Kidney epithelial cell (primary cell): ENCODE data around the gene PELI2. TPM values are rescaled to one million over a fixed set of nuclear protein-coding genes. Genes with fewer than 3 reads are reported as not detected.

Experiments
- DNase-seq: peaks from one replicate; pipeline ENCODE4 v3.0.0-alpha.2; 2010; ENCODE audit warnings: low read depth
- H3K27me3 ChIP-seq: 2 replicates; pipeline ENCODE4 v1.6.0; 2011; ENCODE audit warnings: low read length; ENCODE audit not compliant: control insufficient read depth, insufficient read depth
- H3K36me3 ChIP-seq: 2 replicates; pipeline ENCODE4 v1.5.1; 2011; ENCODE audit warnings: low read length; ENCODE audit not compliant: control insufficient read depth, insufficient read depth
- H3K4me3 ChIP-seq: 2 replicates; pipeline ENCODE4 v1.5.1; 2011; ENCODE audit warnings: low read depth, mild to moderate bottlenecking, control low read depth, low read length
- total RNA-seq: library from RNA; depleted of rRNA; stranded (reverse); fragments of >200 nt; gene quantifications from 2 replicates; pipeline ENCODE4 v1.2.3, GENCODE V29; 2015
- TF ChIP-seq, protein P1 (sequence below): IDR thresholded peaks from 2 replicates; pipeline ENCODE4 v1.5.1; 2011; ENCODE audit warnings: mild to moderate bottlenecking, moderate library complexity, low read length, control low read depth, inconsistent platforms; ENCODE audit not compliant: insufficient read depth, poor library complexity, severe bottlenecking

PELI2 gene
- total RNA-seq, 1 donor from 2014 or later = 4.8 TPM

GRCh38 chr14:56217380-56218045 lies 99.3 kb downstream of the PELI2 start:
- Histone ChIP-seq H3K36me3 (no peaks in the 10 kb centered on the region), H3K27me3 (no peaks in the 10 kb centered on the region)
- TF ChIP-seq, protein P1, sequence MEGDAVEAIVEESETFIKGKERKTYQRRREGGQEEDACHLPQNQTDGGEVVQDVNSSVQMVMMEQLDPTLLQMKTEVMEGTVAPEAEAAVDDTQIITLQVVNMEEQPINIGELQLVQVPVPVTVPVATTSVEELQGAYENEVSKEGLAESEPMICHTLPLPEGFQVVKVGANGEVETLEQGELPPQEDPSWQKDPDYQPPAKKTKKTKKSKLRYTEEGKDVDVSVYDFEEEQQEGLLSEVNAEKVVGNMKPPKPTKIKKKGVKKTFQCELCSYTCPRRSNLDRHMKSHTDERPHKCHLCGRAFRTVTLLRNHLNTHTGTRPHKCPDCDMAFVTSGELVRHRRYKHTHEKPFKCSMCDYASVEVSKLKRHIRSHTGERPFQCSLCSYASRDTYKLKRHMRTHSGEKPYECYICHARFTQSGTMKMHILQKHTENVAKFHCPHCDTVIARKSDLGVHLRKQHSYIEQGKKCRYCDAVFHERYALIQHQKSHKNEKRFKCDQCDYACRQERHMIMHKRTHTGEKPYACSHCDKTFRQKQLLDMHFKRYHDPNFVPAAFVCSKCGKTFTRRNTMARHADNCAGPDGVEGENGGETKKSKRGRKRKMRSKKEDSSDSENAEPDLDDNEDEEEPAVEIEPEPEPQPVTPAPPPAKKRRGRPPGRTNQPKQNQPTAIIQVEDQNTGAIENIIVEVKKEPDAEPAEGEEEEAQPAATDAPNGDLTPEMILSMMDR = no peak

DNA sequence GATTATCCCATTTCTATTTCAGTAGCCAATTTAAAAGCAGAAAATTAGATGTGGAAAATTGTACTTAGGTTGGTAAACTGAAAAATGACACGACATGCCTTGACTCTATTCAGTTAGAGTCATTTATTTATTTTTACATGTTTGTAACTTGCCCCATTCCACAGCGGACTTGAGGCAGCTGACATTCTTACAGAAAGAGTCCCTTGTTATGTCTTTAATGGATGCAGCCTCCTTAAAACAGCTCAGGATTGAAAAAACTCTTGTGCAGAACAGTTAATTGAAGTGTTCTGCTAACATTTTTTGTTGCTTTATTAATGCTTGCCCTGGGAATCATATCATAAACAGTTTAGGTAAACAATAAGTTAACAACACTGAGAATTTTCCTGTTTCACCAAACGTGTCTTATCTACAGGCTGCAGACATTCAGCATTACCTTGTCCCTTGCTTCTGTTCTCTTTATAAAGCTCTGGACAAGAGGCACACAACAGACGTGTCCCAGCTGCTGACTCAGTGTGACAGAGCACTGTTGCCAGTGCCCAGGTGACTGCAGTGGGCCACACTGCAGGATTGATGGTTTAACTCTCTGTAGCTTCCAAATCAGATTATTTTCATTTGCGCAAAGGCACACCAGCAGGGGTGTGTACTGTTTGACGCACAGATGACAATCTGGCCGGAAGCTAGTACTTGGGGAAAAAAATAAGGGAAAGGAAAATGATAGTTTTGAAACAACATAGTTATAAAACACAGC lies 101.6 kb downstream of the PELI2 start:
- H3K4me3 ChIP-seq = no peak overlapping the region
- TF ChIP-seq, protein P1 = no peak
- H3K36me3 ChIP-seq = no peaks in the 10 kb centered on the region
- DNase-seq = no peak
- H3K27me3 ChIP-seq = no peaks in the 10 kb centered on the region

More at GRCh38 chr14:56217380-56218045, 99.3 kb downstream of the PELI2 start:
- no peak for DNase-seq
- H3K4me3 ChIP-seq = no peak overlapping the region

DNA sequence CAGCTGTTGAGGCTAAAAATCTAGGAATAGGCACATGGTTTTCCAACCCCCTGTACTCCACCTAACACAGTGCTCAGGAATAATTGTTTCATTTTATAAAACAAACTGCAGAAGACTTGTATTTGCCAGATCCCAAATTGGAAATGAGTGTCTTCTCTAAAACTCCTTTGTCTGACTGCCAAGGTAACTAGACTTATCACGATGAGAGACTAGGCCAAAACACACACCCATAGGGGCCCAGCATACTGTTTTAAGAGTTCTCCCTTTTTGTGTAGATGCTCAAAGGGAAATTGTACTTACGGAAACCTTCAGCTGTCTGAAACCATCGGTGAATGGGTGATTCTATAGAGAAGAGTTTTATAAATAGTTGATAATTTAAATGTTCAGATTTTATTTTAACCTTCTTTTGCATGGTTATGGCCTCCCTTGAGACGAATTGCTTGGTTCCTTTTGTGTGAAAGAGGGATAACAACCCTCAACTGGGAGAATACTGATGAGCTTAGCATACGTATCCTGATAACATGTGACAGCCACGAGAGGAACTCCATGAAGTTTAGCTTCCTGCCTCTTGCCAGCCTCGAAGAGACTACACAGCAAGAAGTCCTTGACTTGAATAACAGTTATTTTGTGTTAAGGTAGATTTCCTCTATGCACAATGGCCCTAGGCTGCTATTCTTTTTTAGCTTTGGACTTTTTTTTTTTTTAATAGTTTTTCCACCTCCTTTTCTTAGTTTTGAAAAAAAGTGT lies 103.3 kb downstream of the PELI2 start:
- H3K36me3 ChIP-seq = no peaks in the 10 kb centered on the region
- no peaks in the 10 kb centered on the region for H3K27me3 ChIP-seq
- TF ChIP-seq, protein P1 = no peak
- no peak for DNase-seq
- no peak overlapping the region for H3K4me3 ChIP-seq

DNA sequence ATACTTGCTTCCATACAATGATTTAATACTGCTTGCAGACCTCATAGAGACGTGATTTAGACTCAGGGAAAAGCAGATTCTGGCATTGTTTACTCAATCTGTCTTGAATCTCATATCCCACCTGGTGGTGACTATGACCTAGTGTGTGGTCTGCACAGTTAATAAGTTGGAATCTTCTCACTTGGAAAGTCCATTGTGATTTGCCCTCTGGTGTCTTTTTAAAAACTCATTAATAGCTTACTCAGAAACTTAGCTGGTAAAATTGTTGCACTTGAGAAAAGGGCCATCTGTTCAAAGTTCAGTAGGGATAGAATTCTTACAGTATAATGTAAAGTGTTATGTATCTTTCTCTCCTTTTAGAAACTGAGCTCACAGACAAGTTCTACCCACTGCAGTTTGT lies 106.0 kb downstream of the PELI2 start:
- DNase-seq = peak; percentile 19
- H3K4me3 ChIP-seq = no peak overlapping the region
- H3K27me3 ChIP-seq = no peaks in the 10 kb centered on the region
- TF ChIP-seq, protein P1 = peak; percentile 11
- no peaks in the 10 kb centered on the region for H3K36me3 ChIP-seq

DNA sequence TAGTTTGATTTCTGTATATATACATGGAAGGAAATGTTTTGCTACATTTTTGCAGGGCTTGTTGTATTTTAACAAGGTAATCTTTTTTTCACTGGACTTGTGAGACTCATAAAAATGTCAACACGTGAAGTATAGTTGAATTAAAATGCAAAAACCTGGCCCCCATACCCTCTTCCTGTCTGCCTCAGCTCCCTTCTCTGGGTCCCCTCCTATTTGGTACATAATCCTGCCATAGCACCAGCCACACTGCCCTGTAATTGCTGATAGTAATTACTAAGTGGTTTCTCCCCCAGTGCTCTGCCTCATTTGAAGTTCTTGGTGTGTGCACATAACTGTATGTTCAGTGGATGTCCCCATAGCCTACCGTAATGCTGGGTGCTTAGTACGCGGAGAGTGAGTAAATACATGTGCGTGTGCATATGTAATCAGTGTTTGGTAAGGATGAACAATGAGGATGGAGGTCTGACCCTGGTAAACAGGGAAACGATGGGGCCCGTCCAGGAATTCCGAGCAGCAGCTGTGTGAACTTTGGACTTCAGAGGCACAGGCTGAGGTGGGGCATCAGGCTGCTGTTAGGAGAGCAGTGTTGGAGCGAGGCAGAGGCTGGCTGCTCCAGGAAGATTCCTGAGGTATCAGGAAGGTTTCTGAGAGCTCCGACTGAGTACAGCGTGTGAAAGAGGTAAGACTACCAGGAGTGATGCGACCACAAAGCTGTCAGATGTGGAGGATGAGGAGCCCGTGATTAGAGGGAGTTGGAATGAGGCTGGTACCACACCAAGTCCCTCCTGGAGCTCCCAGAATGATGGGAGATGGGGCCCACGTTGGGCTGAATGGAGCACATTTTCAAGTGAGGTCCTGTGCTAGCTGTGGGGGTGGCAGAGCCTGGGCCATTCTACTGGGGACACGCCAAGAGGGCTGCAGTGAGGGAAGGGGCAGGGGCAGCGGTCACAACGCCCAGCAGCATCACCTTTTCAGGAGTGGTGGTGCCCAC lies 106.8 kb downstream of the PELI2 start:
- Histone ChIP-seq H3K4me3 (no peak overlapping the region), H3K36me3 (no peaks in the 10 kb centered on the region), H3K27me3 (no peaks in the 10 kb centered on the region)
- DNase-seq = no peak
- TF ChIP-seq, protein P1 = no peak
